ENCODE data around the gene SLC1A1.

SLC1A1 gene

DNA sequence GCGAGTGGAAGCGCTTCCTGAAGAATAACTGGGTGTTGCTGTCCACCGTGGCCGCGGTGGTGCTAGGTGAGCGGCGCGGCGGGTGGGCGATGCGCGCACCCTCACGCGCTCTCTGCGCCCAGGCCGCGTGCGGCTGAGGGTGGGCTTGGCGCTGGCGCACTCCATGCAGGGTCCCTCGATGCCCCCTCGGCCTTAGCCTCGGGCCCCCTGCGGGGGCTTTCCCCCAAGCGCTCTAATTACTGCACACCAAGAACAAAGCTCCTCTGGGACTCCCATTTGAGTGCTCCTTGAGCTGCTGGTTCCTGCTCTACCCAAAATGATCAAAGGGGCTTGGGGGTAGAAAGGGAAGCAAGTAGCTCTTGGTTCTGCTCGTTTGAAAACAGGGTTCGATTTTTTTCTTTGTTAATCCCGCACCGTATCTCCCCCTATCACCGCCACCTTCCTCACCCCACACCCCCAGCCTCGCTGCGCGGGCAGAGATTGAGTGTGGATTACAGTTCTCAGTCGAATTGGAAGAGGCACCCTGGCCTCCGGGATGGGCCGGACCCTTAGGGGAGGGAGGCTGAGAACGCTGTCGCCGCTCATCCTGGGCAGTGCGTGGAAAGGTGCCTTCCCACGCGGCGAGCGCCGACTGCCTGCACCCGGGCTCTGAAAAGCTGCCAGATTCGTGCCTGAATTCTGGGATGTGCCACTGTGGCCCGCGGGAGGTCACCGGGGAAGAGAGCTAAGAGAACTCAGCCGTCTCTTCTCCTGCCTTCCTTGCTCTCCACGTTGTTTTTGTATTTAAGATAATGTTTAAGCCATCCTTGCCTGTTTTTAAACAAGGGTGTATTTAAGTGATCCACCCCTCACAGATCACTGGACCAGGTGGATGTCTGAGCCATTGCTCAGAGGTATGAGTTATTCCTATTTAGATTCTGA is 697 bp downstream of the SLC1A1 start:
- no peaks in the 10 kb centered on the region for H3K27me3 ChIP-seq
- H3K9me3 ChIP-seq: no peaks in the 10 kb centered on the region
- H3K4me1 ChIP-seq: peaks cover 0 to 12% (median 9%) of the 10 kb centered on the region in 4 donors
- H3K36me3 ChIP-seq: no peaks in the 10 kb centered on the region
- DNase-seq: no peak
- TF ChIP-seq, protein P1, sequence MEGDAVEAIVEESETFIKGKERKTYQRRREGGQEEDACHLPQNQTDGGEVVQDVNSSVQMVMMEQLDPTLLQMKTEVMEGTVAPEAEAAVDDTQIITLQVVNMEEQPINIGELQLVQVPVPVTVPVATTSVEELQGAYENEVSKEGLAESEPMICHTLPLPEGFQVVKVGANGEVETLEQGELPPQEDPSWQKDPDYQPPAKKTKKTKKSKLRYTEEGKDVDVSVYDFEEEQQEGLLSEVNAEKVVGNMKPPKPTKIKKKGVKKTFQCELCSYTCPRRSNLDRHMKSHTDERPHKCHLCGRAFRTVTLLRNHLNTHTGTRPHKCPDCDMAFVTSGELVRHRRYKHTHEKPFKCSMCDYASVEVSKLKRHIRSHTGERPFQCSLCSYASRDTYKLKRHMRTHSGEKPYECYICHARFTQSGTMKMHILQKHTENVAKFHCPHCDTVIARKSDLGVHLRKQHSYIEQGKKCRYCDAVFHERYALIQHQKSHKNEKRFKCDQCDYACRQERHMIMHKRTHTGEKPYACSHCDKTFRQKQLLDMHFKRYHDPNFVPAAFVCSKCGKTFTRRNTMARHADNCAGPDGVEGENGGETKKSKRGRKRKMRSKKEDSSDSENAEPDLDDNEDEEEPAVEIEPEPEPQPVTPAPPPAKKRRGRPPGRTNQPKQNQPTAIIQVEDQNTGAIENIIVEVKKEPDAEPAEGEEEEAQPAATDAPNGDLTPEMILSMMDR (IDR thresholded peaks at IDR 0.05): no peak
- H3K27ac ChIP-seq: peak overlapping the region; percentile 69 to 84
- peak overlapping the region; percentile 71 to 80 for H3K4me3 ChIP-seq
- intact Hi-C loops (cut with DNase I; ENCODE audit: low total_unique reads): no loop called here

DNA sequence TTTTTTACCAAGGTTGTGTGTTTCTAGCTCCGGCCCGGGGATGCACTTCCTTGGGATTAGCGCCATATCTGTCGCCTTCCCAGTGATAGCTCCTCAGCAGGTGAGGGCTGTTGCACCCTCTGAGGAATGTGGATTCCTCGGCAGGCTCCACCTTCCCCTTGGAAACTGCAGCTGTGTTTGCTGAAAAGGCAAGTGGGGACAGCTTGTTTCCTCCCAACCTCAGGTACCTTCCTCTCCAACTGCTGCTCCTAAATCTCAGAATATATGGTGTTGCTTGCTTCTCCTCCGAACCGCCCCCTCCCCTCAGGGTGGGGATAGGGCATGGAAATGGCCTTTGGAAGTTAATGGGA is 1.3 kb downstream of the SLC1A1 start:
- Histone ChIP-seq H3K36me3 (no peaks in the 10 kb centered on the region), H3K4me1 (peaks cover 0 to 12% (median 9%) of the 10 kb centered on the region in 4 donors), H3K9me3 (no peaks in the 10 kb centered on the region), H3K27me3 (no peaks in the 10 kb centered on the region), H3K4me3 (peak overlapping the region; percentile 71 to 80), H3K27ac (peak overlapping the region in 1 of 2 donors; percentile 69)
- TF ChIP-seq, protein P1 (IDR thresholded peaks at IDR 0.05): no peak
- DNase-seq: no peak
- intact Hi-C loops (cut with DNase I; ENCODE audit: low total_unique reads): no loop called here

DNA sequence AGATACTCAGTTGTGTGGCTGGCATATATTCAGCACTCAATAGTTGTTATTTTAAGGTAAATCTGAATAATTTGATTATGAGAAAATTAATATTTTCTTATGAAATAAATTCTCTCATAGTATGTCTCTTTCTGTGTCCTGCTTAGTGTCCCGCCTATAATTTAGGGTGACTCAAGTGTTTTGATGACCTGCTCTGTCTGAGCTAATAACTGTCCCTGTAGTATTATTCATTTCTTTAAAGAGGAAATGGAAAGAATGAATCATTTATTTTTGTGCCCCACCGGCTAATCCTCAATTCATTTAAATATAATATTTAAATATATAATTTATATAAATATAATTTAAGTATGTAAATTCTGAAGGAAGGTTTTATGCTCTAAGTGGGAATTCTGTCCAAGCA is 4.1 kb downstream of the SLC1A1 start:
- intact Hi-C loops (cut with DNase I; ENCODE audit: low total_unique reads): no loop called here
- H3K27ac ChIP-seq: no peak overlapping the region
- TF ChIP-seq, protein P1 (IDR thresholded peaks at IDR 0.05): no peak

DNA sequence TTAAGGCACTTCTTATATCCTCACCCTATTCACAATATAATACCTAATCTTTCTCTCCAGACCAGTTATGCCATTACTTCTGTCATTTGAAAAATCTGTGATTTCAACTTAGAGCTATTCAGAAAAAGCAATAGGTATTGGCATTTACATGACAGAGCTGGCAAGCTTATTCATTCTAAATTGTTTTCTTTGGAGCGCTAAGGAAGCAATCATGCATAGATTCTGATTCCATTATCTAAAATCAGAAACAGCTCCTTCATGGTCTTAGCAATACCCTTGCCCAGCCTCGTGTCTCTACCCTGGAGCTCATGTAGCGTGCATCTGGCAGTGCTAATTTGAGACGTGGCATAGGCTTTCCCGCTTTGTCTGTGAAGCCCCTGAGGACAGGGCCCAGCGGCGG is 4.5 kb downstream of the SLC1A1 start:
- intact Hi-C loops (cut with DNase I; ENCODE audit: low total_unique reads): no loop called here
- DNase-seq: no peak
- Histone ChIP-seq H3K4me1 (peaks cover 0 to 14% (median 10%) of the 10 kb centered on the region in 4 donors), H3K27ac (no peak overlapping the region), H3K36me3 (no peaks in the 10 kb centered on the region), H3K4me3 (no peak overlapping the region), H3K27me3 (no peaks in the 10 kb centered on the region), H3K9me3 (no peaks in the 10 kb centered on the region)
- TF ChIP-seq, protein P1 (IDR thresholded peaks at IDR 0.05): no peak

More for the DNA sequence above, 4.1 kb downstream of the SLC1A1 start:
- Histone ChIP-seq H3K27me3 (no peaks in the 10 kb centered on the region), H3K36me3 (no peaks in the 10 kb centered on the region), H3K4me1 (peaks cover 0 to 14% (median 10%) of the 10 kb centered on the region in 4 donors), H3K9me3 (no peaks in the 10 kb centered on the region), H3K4me3 (no peak overlapping the region)
- DNase-seq: no peak

DNA sequence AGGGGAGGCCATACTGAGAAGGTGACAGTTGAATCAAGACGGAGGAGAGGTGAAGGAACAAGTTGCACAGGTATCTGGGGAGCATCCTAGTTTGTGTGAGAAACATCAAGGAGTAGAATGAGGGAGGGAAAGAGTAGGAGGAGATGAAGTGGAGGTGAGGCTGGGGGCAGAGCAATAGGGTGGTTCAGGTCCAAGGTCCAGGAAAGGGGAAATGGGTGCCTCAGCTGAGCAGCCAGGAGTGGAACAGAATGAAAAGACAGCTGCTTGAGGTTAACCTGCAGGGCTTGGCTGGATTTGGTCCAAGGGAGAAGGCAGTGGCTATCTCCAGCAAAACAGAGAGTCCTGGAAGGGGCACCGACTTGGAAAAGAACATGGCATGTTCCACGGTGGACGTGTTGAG is 5.3 kb downstream of the SLC1A1 start:
- TF ChIP-seq, protein P1 (IDR thresholded peaks at IDR 0.05): no peak
- Histone ChIP-seq H3K4me1 (peaks cover 0 to 14% (median 10%) of the 10 kb centered on the region in 4 donors), H3K4me3 (no peak overlapping the region), H3K9me3 (no peaks in the 10 kb centered on the region), H3K36me3 (no peaks in the 10 kb centered on the region), H3K27ac (no peak overlapping the region), H3K27me3 (no peaks in the 10 kb centered on the region)
- DNase-seq: no peak
- intact Hi-C loops (cut with DNase I; ENCODE audit: low total_unique reads): no loop called here
